OCI-LY3 (cell line): Measurements from ENCODE around the gene GAK.

Experiments used
- H2AFZ ChIP-seq: fragments of 200-600, 300-600 bp; shearing (Covaris generic); 2 replicates; pipeline ENCODE4 v1.6.0; 2014; ENCODE audit warnings: antibody characterized with exemption, low read depth, low read length
- H3K27ac ChIP-seq: fragments of 200-600, 300-600 bp; sonication (generic); 2 replicates; pipeline ENCODE4 v1.5.1; 2014; ENCODE audit warnings: mild to moderate bottlenecking, low read length, moderate library complexity, mixed read lengths
- H3K27me3 ChIP-seq: fragments of 200-600, 300-600 bp; sonication (generic); 2 replicates; pipeline ENCODE4 v1.6.1; 2014; ENCODE audit warnings: low read depth, low read length, mixed read lengths
- H3K36me3 ChIP-seq: fragments of 200-600, 300-600 bp; sonication (generic); replicated peaks from 2 replicates; pipeline ENCODE3; 2014; ENCODE audit warnings: low read depth, low read length, mixed read lengths
- H3K4me1 ChIP-seq: fragments of 300-600, 200-600 bp; sonication (generic); 2 replicates; pipeline ENCODE4 v1.6.1; 2014; ENCODE audit warnings: low read length, mixed read lengths
- H3K4me2 ChIP-seq: fragments of 200-600, 300-600 bp; sonication (generic); 2 replicates; pipeline ENCODE4 v1.6.1; 2014; ENCODE audit warnings: low read length, mixed read lengths
- H3K4me3 ChIP-seq: fragments of 300-600, 200-600 bp; sonication (generic); 2 replicates; pipeline ENCODE4 v1.5.1; 2014; ENCODE audit warnings: antibody characterized with exemption, mild to moderate bottlenecking, low read length, moderate library complexity
- H3K79me2 ChIP-seq: fragments of 300-600, 200-600 bp; shearing (Covaris generic); 2 replicates; pipeline ENCODE4 v1.6.1; 2014; ENCODE audit warnings: mild to moderate bottlenecking, low read length, mixed read lengths
- H3K9ac ChIP-seq: fragments of 300-600, 200-600 bp; shearing (Covaris generic); 2 replicates; pipeline ENCODE4 v1.6.0; 2014; ENCODE audit warnings: mild to moderate bottlenecking, low read length, moderate library complexity
- H3K9me3 ChIP-seq: fragments of 200-600, 300-600 bp; shearing (Covaris generic); 2 replicates; pipeline ENCODE4 v1.6.1; 2014; ENCODE audit warnings: low read length, mixed read lengths; ENCODE audit not compliant: insufficient read depth
- H4K20me1 ChIP-seq: fragments of 200-600, 300-600 bp; sonication (generic); 2 replicates; pipeline ENCODE4 v1.6.1; 2016; ENCODE audit warnings: low read length, mixed read lengths; ENCODE audit not compliant: insufficient read depth
- EZH2phosphoT487 ChIP-seq: fragments of 200-600 bp; shearing (Covaris generic); IDR thresholded peaks from 2 replicates; pipeline ENCODE4 v1.6.1; 2018; ENCODE audit warnings: antibody characterized with exemption, mixed run types, low read depth
- TF ChIP-seq, protein P1 (sequence below): fragments of 200-600, 300-600 bp; sonication (generic); IDR thresholded peaks from 2 replicates; pipeline ENCODE4 v1.5.1; 2014; ENCODE audit warnings: antibody characterized with exemption, low read length, low read depth

The GAK gene

DNA sequence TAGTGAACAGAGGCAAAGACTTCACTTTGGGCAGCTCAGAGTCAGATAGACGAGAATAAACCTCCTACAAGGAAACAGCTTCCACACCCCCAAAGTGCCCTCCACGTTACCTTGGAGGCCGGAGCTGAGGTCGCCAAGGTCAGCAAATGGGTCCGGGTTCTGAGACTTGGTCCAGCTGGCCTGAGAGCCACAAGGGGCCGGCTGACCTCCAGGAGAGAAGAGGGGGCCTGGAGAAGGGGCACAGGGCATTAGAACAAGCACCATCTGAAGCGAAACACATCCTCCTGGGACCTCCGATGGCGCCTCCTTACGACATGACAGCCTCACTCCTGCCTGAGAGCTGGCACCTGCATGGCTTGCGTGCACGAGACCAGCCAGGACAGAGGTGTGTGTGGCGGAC is 72.6 kb downstream of the GAK start:
- H3K9ac ChIP-seq: no peak overlapping the region
- no peaks in the 10 kb centered on the region for H3K27me3 ChIP-seq
- H4K20me1 ChIP-seq: no peaks in the 10 kb centered on the region
- H3K4me2 ChIP-seq: no peak overlapping the region
- H3K79me2 ChIP-seq: no peaks in the 10 kb centered on the region
- TF ChIP-seq EZH2phosphoT487: no peak
- TF ChIP-seq, protein P1, sequence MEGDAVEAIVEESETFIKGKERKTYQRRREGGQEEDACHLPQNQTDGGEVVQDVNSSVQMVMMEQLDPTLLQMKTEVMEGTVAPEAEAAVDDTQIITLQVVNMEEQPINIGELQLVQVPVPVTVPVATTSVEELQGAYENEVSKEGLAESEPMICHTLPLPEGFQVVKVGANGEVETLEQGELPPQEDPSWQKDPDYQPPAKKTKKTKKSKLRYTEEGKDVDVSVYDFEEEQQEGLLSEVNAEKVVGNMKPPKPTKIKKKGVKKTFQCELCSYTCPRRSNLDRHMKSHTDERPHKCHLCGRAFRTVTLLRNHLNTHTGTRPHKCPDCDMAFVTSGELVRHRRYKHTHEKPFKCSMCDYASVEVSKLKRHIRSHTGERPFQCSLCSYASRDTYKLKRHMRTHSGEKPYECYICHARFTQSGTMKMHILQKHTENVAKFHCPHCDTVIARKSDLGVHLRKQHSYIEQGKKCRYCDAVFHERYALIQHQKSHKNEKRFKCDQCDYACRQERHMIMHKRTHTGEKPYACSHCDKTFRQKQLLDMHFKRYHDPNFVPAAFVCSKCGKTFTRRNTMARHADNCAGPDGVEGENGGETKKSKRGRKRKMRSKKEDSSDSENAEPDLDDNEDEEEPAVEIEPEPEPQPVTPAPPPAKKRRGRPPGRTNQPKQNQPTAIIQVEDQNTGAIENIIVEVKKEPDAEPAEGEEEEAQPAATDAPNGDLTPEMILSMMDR: no peak
- H3K27ac ChIP-seq: no peak overlapping the region
- H3K36me3 ChIP-seq: peaks cover 42% of the 10 kb centered on the region
- no peak overlapping the region for H3K4me3 ChIP-seq
- no peaks in the 10 kb centered on the region for H3K4me1 ChIP-seq
- H3K9me3 ChIP-seq: no peaks in the 10 kb centered on the region
- H2AFZ ChIP-seq: no peak overlapping the region

DNA sequence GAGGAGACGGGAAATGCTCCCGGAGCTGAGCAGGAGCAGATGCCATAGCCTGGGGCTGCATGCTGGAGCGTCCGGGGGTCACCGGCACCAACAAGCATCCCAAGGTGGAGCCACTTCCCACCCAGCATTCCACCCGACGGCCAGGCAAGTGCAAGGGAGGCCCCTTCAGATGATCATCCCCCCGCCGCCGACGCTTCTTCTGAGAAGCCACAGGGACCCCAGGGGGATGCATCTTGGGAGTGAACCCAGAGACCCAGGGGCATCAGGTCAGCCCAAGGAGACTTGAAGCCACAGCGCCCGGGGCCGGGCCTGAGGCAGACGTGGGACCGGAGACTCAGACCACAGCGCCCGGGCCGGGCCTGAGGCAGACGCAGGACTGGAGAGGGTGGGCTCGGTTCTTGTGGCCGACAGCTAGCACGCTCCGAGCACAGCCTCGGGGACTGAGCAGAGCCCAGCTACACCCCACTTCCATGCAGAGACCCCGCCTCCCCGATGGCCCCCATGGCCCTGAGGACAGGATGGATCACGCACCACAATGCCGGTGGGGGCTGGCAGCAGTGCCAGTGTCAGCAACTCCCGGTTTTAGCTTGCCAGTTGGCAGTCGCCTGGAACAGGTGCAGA is 73.2 kb downstream of the GAK start:
- Histone ChIP-seq H2AFZ (no peak overlapping the region), H3K27ac (no peak overlapping the region), H3K9ac (no peak overlapping the region), H3K4me3 (no peak overlapping the region), H4K20me1 (no peaks in the 10 kb centered on the region), H3K9me3 (no peaks in the 10 kb centered on the region), H3K4me2 (no peak overlapping the region), H3K36me3 (peaks cover 42% of the 10 kb centered on the region), H3K79me2 (no peaks in the 10 kb centered on the region), H3K4me1 (no peaks in the 10 kb centered on the region), H3K27me3 (no peaks in the 10 kb centered on the region)
- TF ChIP-seq EZH2phosphoT487: no peak
- TF ChIP-seq, protein P1: no peak

DNA sequence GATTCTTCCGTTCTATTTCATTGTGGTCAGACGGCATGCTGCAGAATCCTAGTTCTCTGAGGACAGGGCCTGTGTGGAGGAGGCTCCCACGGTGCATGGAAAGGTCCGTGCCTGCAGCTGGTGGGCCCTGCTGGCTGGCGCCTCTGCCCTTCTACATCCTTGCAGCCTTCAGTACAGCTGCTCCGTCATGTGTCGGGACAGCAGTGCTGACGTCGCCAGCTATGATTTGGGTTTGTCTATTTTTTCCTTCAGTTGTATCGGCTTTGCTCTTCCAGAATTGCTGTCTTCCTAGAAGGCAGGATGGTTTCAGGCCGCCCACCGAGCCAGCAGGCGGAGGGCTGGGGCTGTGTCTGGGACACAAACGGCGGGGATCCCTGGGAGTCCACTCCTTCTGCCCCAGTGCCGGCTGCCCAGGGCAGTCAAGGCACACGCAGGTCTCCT is 74.1 kb downstream of the GAK start:
- H3K9me3 ChIP-seq: no peaks in the 10 kb centered on the region
- peaks cover 42% of the 10 kb centered on the region for H3K36me3 ChIP-seq
- H3K4me3 ChIP-seq: no peak overlapping the region
- no peaks in the 10 kb centered on the region for H4K20me1 ChIP-seq
- no peak overlapping the region for H3K9ac ChIP-seq
- no peaks in the 10 kb centered on the region for H3K4me1 ChIP-seq
- H2AFZ ChIP-seq: no peak overlapping the region
- H3K27me3 ChIP-seq: no peaks in the 10 kb centered on the region
- H3K27ac ChIP-seq: no peak overlapping the region
- TF ChIP-seq EZH2phosphoT487: no peak
- TF ChIP-seq, protein P1: no peak
- H3K4me2 ChIP-seq: no peak overlapping the region
- no peaks in the 10 kb centered on the region for H3K79me2 ChIP-seq

DNA sequence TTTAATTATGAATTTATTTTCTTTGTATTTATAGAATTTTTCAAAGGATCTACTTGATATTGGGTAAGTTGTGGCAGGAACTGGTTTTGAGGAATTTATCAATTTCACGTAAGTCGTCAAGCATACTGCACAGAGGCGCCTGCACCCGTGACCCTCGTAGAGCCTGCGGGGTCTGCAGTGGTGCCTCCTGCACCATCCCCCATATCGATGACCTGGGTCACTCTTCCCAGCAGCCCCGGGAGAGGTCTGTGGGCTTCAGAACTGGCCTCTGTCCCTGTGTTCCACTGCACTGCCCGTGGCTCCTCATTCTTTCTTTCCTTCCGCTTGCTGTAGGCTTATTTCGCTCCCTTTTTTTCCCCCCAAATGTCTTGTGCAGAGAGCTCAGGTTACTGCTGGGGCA is 74.7 kb downstream of the GAK start:
- no peaks in the 10 kb centered on the region for H3K9me3 ChIP-seq
- no peaks in the 10 kb centered on the region for H3K4me1 ChIP-seq
- H3K27me3 ChIP-seq: no peaks in the 10 kb centered on the region
- no peak overlapping the region for H3K4me2 ChIP-seq
- H3K79me2 ChIP-seq: no peaks in the 10 kb centered on the region
- no peak overlapping the region for H3K27ac ChIP-seq
- peaks cover 38% of the 10 kb centered on the region for H3K36me3 ChIP-seq
- H3K9ac ChIP-seq: no peak overlapping the region
- H2AFZ ChIP-seq: no peak overlapping the region
- TF ChIP-seq, protein P1: no peak
- TF ChIP-seq EZH2phosphoT487: no peak
- no peaks in the 10 kb centered on the region for H4K20me1 ChIP-seq
- no peak overlapping the region for H3K4me3 ChIP-seq
